ENCODE results near the gene SLC7A5. TPM values are rescaled to one million over a fixed set of nuclear protein-coding genes. Genes with fewer than 3 reads are reported as not detected.
"Not testable (repeated sequence)": the region's sequence is repeated elsewhere in the genome, so short reads cannot be mapped to it uniquely, and the experiment has no call there.

Gene SLC7A5
- polyA plus RNA-seq, 1 donor from 2014 or later: 6.9 TPM

- Mint-ChIP-seq H3K4me3 (no peak overlapping the region), H3K27me3 (no peaks in the 10 kb centered on the region), H3K36me3 (no peaks in the 10 kb centered on the region), H3K9me3 (peaks cover 0 to 1% (median 0%) of the 10 kb centered on the region in 3 donors), H3K4me1 (peaks cover 14 to 19% (median 18%) of the 10 kb centered on the region in 3 donors), H3K27ac (no peak overlapping the region)
Measured at GRCh38 chr16:87802670-87803069, 66.6 kb downstream of the SLC7A5 start.

GRCh38 chr16:87801679-87802259 lies 67.5 kb downstream of the SLC7A5 start:
- Mint-ChIP-seq H3K36me3 (no peaks in the 10 kb centered on the region), H3K9me3 (peaks cover 0 to 1% (median 0%) of the 10 kb centered on the region in 3 donors), H3K4me1 (peaks cover 6 to 13% (median 13%) of the 10 kb centered on the region in 3 donors), H3K27ac (no peak overlapping the region), H3K27me3 (peaks cover under 1% of the 10 kb centered on the region), H3K4me3 (no peak overlapping the region)

- no peak overlapping the region for H3K4me3 Mint-ChIP-seq
- H3K4me1 Mint-ChIP-seq: peaks cover 0 to 7% (median 5%) of the 10 kb centered on the region in 3 donors
- H3K36me3 Mint-ChIP-seq: no peaks in the 10 kb centered on the region
Measured at GRCh38 chr16:87800497-87800896, 68.8 kb downstream of the SLC7A5 start.

DNA sequence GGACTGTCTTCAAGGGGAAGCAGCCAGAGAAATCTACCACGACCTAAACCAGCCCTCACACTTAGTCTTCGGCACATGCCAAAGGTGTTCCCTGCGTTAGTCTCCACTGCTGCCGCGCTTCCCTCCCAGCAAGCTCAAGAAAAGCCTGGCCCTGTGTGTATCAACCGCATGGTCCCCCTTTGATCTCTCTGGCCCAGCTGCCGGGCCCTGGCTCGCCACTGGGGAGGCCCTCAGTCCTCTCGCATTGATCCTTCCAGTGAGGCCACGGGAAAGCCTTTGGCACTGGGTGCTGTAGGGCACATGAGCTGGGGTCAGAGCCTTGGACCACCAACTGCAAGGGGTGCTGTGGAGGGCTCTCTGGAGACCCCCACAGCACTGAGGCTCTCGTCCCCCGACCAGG lies 74.0 kb downstream of the SLC7A5 start:
- no peak overlapping the region for H3K4me3 Mint-ChIP-seq
- peaks cover 0 to 1% (median 0%) of the 10 kb centered on the region in 3 donors for H3K9me3 Mint-ChIP-seq
- no peak overlapping the region for H3K27ac Mint-ChIP-seq
- H3K36me3 Mint-ChIP-seq: no peaks in the 10 kb centered on the region
- H3K4me1 Mint-ChIP-seq: no peaks in the 10 kb centered on the region
- peaks cover 2% of the 10 kb centered on the region for H3K27me3 Mint-ChIP-seq

More at GRCh38 chr16:87800497-87800896, 68.8 kb downstream of the SLC7A5 start:
- peaks cover 0 to 1% (median 0%) of the 10 kb centered on the region in 3 donors for H3K9me3 Mint-ChIP-seq
- H3K27ac Mint-ChIP-seq: no peak overlapping the region
- peaks cover 2% of the 10 kb centered on the region for H3K27me3 Mint-ChIP-seq

DNA sequence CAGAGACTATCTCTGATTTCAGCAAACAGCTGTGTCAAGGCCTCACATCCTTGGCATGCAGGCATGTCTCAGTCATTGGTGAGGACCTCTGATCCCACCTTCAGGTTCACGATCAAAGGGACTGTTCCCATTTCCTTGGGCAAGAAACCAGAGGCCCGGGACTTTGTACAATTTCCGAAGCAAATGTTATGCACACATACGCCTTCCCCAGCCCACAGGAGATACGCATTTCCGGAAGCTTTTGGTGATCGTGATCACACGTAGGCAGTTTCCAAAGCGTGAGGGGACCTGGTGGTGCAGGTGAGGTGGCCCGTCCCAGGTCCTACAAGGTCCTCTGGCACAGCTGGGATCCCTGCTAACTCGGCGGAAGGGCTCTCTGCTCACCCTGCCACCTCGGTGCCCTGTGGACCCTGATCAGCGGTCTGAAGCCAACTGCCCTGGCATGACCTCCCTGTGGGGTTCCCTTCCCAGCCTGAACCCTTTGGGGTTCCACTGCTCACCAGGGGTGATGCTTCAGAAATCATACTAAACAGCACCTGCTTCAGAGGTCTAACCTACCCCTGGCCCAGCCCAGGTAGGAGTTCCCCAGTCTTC lies 74.7 kb downstream of the SLC7A5 start:
- no peak overlapping the region for H3K4me3 Mint-ChIP-seq

GRCh38 chr16:87792205-87792565 lies 77.1 kb downstream of the SLC7A5 start:
- no peak overlapping the region for H3K4me3 Mint-ChIP-seq

More for the DNA sequence above, 74.7 kb downstream of the SLC7A5 start:
- Mint-ChIP-seq H3K27me3 (peaks cover 2% of the 10 kb centered on the region), H3K4me1 (no peaks in the 10 kb centered on the region), H3K9me3 (no peaks in the 10 kb centered on the region), H3K27ac (no peak overlapping the region), H3K36me3 (no peaks in the 10 kb centered on the region)

GRCh38 chr16:87791295-87792204 lies 77.8 kb downstream of the SLC7A5 start:
- H3K4me3 Mint-ChIP-seq: no peak overlapping the region
- H3K4me1 Mint-ChIP-seq: no peaks in the 10 kb centered on the region
- no peaks in the 10 kb centered on the region for H3K27me3 Mint-ChIP-seq
- H3K9me3 Mint-ChIP-seq: no peaks in the 10 kb centered on the region
- H3K36me3 Mint-ChIP-seq: no peaks in the 10 kb centered on the region
- H3K27ac Mint-ChIP-seq: peak overlapping the region in 1 of 3 donors; percentile 59

More at GRCh38 chr16:87792205-87792565, 77.1 kb downstream of the SLC7A5 start:
- no peaks in the 10 kb centered on the region for H3K4me1 Mint-ChIP-seq
- H3K36me3 Mint-ChIP-seq: no peaks in the 10 kb centered on the region
- H3K27ac Mint-ChIP-seq: no peak overlapping the region
- H3K9me3 Mint-ChIP-seq: no peaks in the 10 kb centered on the region
- H3K27me3 Mint-ChIP-seq: peaks cover 2% of the 10 kb centered on the region

- peak overlapping the region in 1 of 3 donors; percentile 59 for H3K27ac Mint-ChIP-seq
- H3K4me1 Mint-ChIP-seq: peaks cover 0 to 2% (median 0%) of the 10 kb centered on the region in 3 donors
- no peaks in the 10 kb centered on the region for H3K9me3 Mint-ChIP-seq
- no peaks in the 10 kb centered on the region for H3K27me3 Mint-ChIP-seq
- no peak overlapping the region for H3K4me3 Mint-ChIP-seq
- no peaks in the 10 kb centered on the region for H3K36me3 Mint-ChIP-seq
Measured at GRCh38 chr16:87790292-87791100, 78.8 kb downstream of the SLC7A5 start.

- no peaks in the 10 kb centered on the region for H3K36me3 Mint-ChIP-seq
- peak overlapping the region in 2 of 3 donors; percentile 76 to 81 for H3K27ac Mint-ChIP-seq
- H3K4me3 Mint-ChIP-seq: no peak overlapping the region
- H3K27me3 Mint-ChIP-seq: peaks cover under 1% of the 10 kb centered on the region
- H3K4me1 Mint-ChIP-seq: peaks cover 0 to 2% (median 0%) of the 10 kb centered on the region in 3 donors
- H3K9me3 Mint-ChIP-seq: no peaks in the 10 kb centered on the region
Measured at GRCh38 chr16:87789437-87790291, 79.6 kb downstream of the SLC7A5 start.

GRCh38 chr16:87788730-87789436 lies 80.4 kb downstream of the SLC7A5 start:
- H3K27ac Mint-ChIP-seq: peak overlapping the region in 2 of 3 donors; percentile 76 to 81
- not testable (repeated sequence) for H3K27me3 Mint-ChIP-seq, H3K4me3 Mint-ChIP-seq, H3K36me3 Mint-ChIP-seq, H3K4me1 Mint-ChIP-seq, H3K9me3 Mint-ChIP-seq

- H3K4me1 Mint-ChIP-seq, H3K9me3 Mint-ChIP-seq, H3K36me3 Mint-ChIP-seq, H3K27me3 Mint-ChIP-seq, H3K4me3 Mint-ChIP-seq: not testable (repeated sequence)
- peak overlapping the region; percentile 19 to 39 (median 20) for H3K27ac Mint-ChIP-seq
Measured at GRCh38 chr16:87787451-87788091, 81.7 kb downstream of the SLC7A5 start.

DNA sequence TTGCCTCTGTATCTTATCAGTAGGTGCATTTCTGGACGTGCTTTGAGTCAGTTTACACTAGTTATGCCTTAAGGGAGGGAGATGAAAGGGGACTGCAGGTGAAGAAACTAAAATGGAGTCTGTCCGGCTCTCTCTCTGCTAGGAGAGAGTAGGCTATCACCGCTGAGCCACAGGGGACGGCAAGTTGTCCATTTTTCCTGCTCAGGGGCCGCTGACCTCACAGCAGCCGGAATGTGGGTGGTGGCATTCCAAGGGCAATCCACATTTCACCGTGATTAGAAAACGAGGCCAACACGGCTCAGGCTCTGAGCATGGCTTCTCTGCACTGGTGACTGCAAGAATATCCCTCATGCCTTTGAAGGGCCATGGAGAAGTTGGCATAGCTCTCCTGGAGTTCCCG lies 84.5 kb downstream of the SLC7A5 start:
- Mint-ChIP-seq H3K27ac (no peak overlapping the region), H3K27me3 (peaks cover 2% of the 10 kb centered on the region), H3K9me3 (peaks cover 0 to 4% (median 2%) of the 10 kb centered on the region in 3 donors), H3K36me3 (peaks cover 2% of the 10 kb centered on the region), H3K4me3 (no peak overlapping the region), H3K4me1 (peaks cover 4 to 11% (median 10%) of the 10 kb centered on the region in 3 donors)

- Mint-ChIP-seq H3K36me3 (peaks cover 4% of the 10 kb centered on the region), H3K27ac (no peak overlapping the region), H3K4me3 (no peak overlapping the region), H3K4me1 (peaks cover 15 to 25% (median 17%) of the 10 kb centered on the region in 3 donors), H3K9me3 (peaks cover 0 to 4% (median 2%) of the 10 kb centered on the region in 3 donors), H3K27me3 (peaks cover 2% of the 10 kb centered on the region)
Measured at GRCh38 chr16:87782033-87782432, 87.3 kb downstream of the SLC7A5 start.

All from IgD-negative memory B cell (primary cell).